HepG2 (cell line): Measurements from ENCODE around the gene SNX12. TPM values are rescaled to one million over a fixed set of nuclear protein-coding genes. Genes with fewer than 3 reads are reported as not detected.
A peak's percentile ranks its signal among the peaks of the same experiment; 100 is the strongest.

Experiments used
- BRD4 ChIP-seq: sonication (generic); formaldehyde crosslinking; IDR thresholded peaks from 2 replicates; pipeline ENCODE4 v1.4.0; 2020; ENCODE audit warnings: missing genetic modification reagents
- CHD2 ChIP-seq: IDR thresholded peaks from 2 replicates; pipeline ENCODE4 v1.6.1; 2011; ENCODE audit warnings: low read depth, low read length, improper control_type of control experiment
- FOXJ3 ChIP-seq: sonication (generic); formaldehyde crosslinking; IDR thresholded peaks from 2 replicates; pipeline ENCODE4 v1.4.0; 2020; ENCODE audit warnings: missing genetic modification reagents, mild to moderate bottlenecking, borderline replicate concordance
- NCOR1 ChIP-seq: fragments of 200-600 bp; sonication (generic); IDR thresholded peaks from 2 replicates; pipeline ENCODE4 v1.7.0; 2017; ENCODE audit warnings: antibody characterized with exemption, low read length, borderline replicate concordance
- POGZ ChIP-seq: sonication (generic); formaldehyde crosslinking; IDR thresholded peaks from 2 replicates; pipeline ENCODE4 v1.4.0; 2020; ENCODE audit warnings: mild to moderate bottlenecking, missing genetic modification reagents
- RAD21 ChIP-seq: fragments of 450-650 bp; formaldehyde crosslinking; IDR thresholded peaks from 2 replicates; pipeline ENCODE4 v1.5.0; 2020; ENCODE audit warnings: mild to moderate bottlenecking
- REL ChIP-seq: sonication (generic); formaldehyde crosslinking; conservative IDR thresholded peaks from 2 replicates; pipeline ENCODE4 v1.8.0; 2022; ENCODE audit warnings: mild to moderate bottlenecking, missing genetic modification reagents, moderate library complexity
- TEAD2 ChIP-seq: sonication (generic); formaldehyde crosslinking; IDR thresholded peaks from 2 replicates; pipeline ENCODE4 v1.9.0; 2021; ENCODE audit warnings: missing genetic modification reagents
- ZFP41 ChIP-seq: sonication (generic); formaldehyde crosslinking; IDR thresholded peaks from 2 replicates; pipeline ENCODE4 v1.4.0; 2020; ENCODE audit warnings: mild to moderate bottlenecking, missing genetic modification reagents, borderline replicate concordance
- ZNF263 ChIP-seq: sonication (generic); formaldehyde crosslinking; IDR thresholded peaks from 2 replicates; pipeline ENCODE4 v1.4.0; 2020; ENCODE audit warnings: missing genetic modification reagents
- ZNF678 ChIP-seq: sonication (generic); formaldehyde crosslinking; IDR thresholded peaks from 2 replicates; pipeline ENCODE4 v1.4.0; 2020; ENCODE audit warnings: mild to moderate bottlenecking, missing genetic modification reagents
- polyA plus RNA-seq, 8 experiments: library from polyadenylated mRNA; depleted of rRNA in 3 of 8; stranded (reverse) in 7 of 8; unstranded in 1 of 8; fragments of >200 nt; fragmentation: Illumina TruSeq in 4 of 8; extraction: Trizol in 4 of 8; gene quantifications; 2 replicates each; pipeline versions ENCODE4 v1.2.1 to v1.2.3, GENCODE V29; 2011 to 2016; ENCODE audit warnings: low read depth in 4 of 8, missing spikeins in 1 of 8, mixed read lengths in 1 of 8; ENCODE audit not compliant: insufficient read depth in 1 of 8
- total RNA-seq, 5 experiments: library from RNA; depleted of rRNA; stranded (reverse); fragments of >200 nt; fragmentation: Illumina TruSeq; extraction: Trizol; gene quantifications; 2 replicates each; pipeline ENCODE4 v1.2.3, GENCODE V29; 2016; ENCODE audit warnings: low read depth in 1 of 5
- TF ChIP-seq, protein P1 (sequence below): sonication (generic); formaldehyde crosslinking; IDR thresholded peaks from 2 replicates; pipeline ENCODE4 v1.9.0; 2021; ENCODE audit warnings: missing genetic modification reagents, borderline replicate concordance
- TF ChIP-seq, protein P2 (sequence below): sonication (generic); formaldehyde crosslinking; IDR thresholded peaks from 2 replicates; pipeline ENCODE4 v1.5.1; 2020; ENCODE audit warnings: missing genetic modification reagents, mild to moderate bottlenecking, borderline replicate concordance
- TF ChIP-seq, protein P3 (sequence below), 2 experiments: sonication (generic) in 1 of 2; formaldehyde crosslinking in 1 of 2; IDR thresholded peaks; 2 replicates each; pipeline versions ENCODE4 v1.4.0 to v1.6.1; 2016 to 2020; ENCODE audit warnings: borderline replicate concordance in 1 of 2, low read depth in 1 of 2, mild to moderate bottlenecking in 1 of 2, missing genetic modification reagents in 1 of 2
- TF ChIP-seq, protein P4 (sequence below): sonication (generic); formaldehyde crosslinking; IDR thresholded peaks from 2 replicates; pipeline ENCODE4 v1.5.0; 2020; ENCODE audit warnings: missing genetic modification reagents

The SNX12 gene
- total and polyA plus RNA-seq, 2 of the 13 experiments (the other 11 are each of a cell fraction or from before 2014, with no cell fraction given) = 30.3 to 42.2 TPM

DNA sequence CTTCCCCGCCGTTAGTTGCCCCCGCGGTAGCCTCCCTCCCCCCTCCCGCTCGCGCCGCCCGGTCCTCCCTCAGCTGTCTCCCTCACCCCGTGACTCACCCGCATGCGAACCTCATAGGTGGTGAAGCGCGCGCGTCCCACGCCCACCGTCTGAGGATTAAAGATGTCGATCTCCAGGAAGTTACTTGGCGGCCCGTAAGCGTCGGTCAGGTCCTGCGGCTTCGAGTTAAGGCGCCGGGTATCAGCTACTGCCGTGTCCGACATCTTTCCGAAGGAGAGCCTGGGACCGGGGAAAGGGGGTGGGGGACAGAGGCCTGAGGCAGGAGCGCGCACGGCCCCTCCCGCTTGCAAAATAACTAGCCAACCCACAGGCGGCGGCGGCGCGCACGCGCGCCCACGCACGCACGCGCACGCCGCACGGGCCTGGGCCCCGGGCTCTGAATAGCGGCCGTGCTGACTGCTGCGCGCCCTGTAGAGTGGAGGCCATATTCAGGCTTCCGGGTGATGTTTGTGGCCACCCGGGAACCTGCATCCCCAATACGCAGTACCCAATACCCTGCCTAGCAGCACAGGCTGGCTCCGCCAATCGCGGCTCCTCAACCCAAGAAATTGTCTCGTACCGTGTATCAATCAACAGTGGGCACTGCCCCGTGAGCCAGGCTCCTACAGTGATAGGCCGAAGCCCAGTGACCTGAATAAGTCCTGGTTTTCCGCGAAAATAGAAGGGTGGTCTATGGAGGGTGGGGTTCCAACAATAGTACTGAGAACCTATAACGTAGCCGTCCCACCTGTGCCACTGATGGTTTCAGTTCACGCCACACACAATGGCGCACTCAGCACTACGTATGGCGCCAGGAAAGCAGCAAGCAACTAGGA, at the start of gene SNX12 (continued):
- TF ChIP-seq, protein P1, sequence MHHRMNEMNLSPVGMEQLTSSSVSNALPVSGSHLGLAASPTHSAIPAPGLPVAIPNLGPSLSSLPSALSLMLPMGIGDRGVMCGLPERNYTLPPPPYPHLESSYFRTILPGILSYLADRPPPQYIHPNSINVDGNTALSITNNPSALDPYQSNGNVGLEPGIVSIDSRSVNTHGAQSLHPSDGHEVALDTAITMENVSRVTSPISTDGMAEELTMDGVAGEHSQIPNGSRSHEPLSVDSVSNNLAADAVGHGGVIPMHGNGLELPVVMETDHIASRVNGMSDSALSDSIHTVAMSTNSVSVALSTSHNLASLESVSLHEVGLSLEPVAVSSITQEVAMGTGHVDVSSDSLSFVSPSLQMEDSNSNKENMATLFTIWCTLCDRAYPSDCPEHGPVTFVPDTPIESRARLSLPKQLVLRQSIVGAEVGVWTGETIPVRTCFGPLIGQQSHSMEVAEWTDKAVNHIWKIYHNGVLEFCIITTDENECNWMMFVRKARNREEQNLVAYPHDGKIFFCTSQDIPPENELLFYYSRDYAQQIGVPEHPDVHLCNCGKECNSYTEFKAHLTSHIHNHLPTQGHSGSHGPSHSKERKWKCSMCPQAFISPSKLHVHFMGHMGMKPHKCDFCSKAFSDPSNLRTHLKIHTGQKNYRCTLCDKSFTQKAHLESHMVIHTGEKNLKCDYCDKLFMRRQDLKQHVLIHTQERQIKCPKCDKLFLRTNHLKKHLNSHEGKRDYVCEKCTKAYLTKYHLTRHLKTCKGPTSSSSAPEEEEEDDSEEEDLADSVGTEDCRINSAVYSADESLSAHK (CRISPR knock-in tag) = no peak
- TF ChIP-seq, protein P2, sequence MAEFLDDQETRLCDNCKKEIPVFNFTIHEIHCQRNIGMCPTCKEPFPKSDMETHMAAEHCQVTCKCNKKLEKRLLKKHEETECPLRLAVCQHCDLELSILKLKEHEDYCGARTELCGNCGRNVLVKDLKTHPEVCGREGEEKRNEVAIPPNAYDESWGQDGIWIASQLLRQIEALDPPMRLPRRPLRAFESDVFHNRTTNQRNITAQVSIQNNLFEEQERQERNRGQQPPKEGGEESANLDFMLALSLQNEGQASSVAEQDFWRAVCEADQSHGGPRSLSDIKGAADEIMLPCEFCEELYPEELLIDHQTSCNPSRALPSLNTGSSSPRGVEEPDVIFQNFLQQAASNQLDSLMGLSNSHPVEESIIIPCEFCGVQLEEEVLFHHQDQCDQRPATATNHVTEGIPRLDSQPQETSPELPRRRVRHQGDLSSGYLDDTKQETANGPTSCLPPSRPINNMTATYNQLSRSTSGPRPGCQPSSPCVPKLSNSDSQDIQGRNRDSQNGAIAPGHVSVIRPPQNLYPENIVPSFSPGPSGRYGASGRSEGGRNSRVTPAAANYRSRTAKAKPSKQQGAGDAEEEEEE = no peak
- TF ChIP-seq NCOR1 (peak; percentile 29; the same call in 1 of the 2 replicates), CHD2 (no peak), ZFP41 (CRISPR knock-in tag) (no peak), FOXJ3 (CRISPR knock-in tag) (0 out of 2 replicates have a peak, but pooled peaks have one; percentile 17), ZNF263 (CRISPR knock-in tag) (peak; percentile 76; the same call in 1 of the 2 replicates), BRD4 (CRISPR knock-in tag) (no peak), TEAD2 (CRISPR knock-in tag) (no peak), ZNF678 (no peak), RAD21 (CRISPR knock-in tag) (peak; percentile 68), POGZ (CRISPR knock-in tag) (peak; percentile 67), REL (CRISPR knock-in tag) (0 out of 2 replicates have a peak, but pooled peaks have one; percentile 62)
- TF ChIP-seq, protein P3, sequence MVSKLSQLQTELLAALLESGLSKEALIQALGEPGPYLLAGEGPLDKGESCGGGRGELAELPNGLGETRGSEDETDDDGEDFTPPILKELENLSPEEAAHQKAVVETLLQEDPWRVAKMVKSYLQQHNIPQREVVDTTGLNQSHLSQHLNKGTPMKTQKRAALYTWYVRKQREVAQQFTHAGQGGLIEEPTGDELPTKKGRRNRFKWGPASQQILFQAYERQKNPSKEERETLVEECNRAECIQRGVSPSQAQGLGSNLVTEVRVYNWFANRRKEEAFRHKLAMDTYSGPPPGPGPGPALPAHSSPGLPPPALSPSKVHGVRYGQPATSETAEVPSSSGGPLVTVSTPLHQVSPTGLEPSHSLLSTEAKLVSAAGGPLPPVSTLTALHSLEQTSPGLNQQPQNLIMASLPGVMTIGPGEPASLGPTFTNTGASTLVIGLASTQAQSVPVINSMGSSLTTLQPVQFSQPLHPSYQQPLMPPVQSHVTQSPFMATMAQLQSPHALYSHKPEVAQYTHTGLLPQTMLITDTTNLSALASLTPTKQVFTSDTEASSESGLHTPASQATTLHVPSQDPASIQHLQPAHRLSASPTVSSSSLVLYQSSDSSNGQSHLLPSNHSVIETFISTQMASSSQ (IDR thresholded peaks at IDR 0.05; ENCODE audit: low read depth) = no peak; the same call in 1 of the 2 replicates
- TF ChIP-seq, protein P3 (CRISPR knock-in tag; IDR thresholded peaks at IDR 0.05; ENCODE audit: borderline replicate concordance) = peak; percentile 50; the same call in 1 of the 2 replicates
- TF ChIP-seq, protein P4, sequence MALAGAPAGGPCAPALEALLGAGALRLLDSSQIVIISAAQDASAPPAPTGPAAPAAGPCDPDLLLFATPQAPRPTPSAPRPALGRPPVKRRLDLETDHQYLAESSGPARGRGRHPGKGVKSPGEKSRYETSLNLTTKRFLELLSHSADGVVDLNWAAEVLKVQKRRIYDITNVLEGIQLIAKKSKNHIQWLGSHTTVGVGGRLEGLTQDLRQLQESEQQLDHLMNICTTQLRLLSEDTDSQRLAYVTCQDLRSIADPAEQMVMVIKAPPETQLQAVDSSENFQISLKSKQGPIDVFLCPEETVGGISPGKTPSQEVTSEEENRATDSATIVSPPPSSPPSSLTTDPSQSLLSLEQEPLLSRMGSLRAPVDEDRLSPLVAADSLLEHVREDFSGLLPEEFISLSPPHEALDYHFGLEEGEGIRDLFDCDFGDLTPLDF = no peak
